ENCODE results near the gene PRRX1.

Gene PRRX1

GRCh38 chr1:170664093-170664827 lies at the start of gene PRRX1:
PRRX1 (plus strand) TSS chr1:170664131; CDS start chr1:170664219, 88 bp downstream.
- no peak for FAIRE-seq

- no peak for FAIRE-seq
Measured at GRCh38 chr1:170617591-170618330, 46.2 kb upstream of the PRRX1 start.

- no peak for FAIRE-seq
Measured at GRCh38 chr1:170618421-170618820, 45.5 kb upstream of the PRRX1 start.

GRCh38 chr1:170619241-170620028 lies 44.5 kb upstream of the PRRX1 start:
- FAIRE-seq: no peak

- no peak for FAIRE-seq
Measured at GRCh38 chr1:170620164-170620563, 43.8 kb upstream of the PRRX1 start.

GRCh38 chr1:170623171-170623570 lies 40.8 kb upstream of the PRRX1 start:
- no peak for FAIRE-seq

- no peak for FAIRE-seq
Measured at GRCh38 chr1:170624146-170624545, 39.8 kb upstream of the PRRX1 start.

- no peak for FAIRE-seq
Measured at GRCh38 chr1:170630977-170631376, 33.0 kb upstream of the PRRX1 start.

- FAIRE-seq: no peak
Measured at GRCh38 chr1:170634293-170634692, 29.6 kb upstream of the PRRX1 start.

- FAIRE-seq: no peak
Measured at GRCh38 chr1:170634824-170635410, 29.0 kb upstream of the PRRX1 start.

- FAIRE-seq: no peak
Measured at GRCh38 chr1:170640581-170640980, 23.4 kb upstream of the PRRX1 start.

GRCh38 chr1:170657275-170657853 lies 6.6 kb upstream of the PRRX1 start:
- FAIRE-seq: no peak

GRCh38 chr1:170659399-170660035 lies 4.4 kb upstream of the PRRX1 start:
- no peak for FAIRE-seq

GRCh38 chr1:170660281-170660713 lies 3.6 kb upstream of the PRRX1 start:
- no peak for FAIRE-seq

- FAIRE-seq: no peak
Measured at GRCh38 chr1:170660871-170661645, 2.9 kb upstream of the PRRX1 start.

GRCh38 chr1:170661646-170662411 lies 2.1 kb upstream of the PRRX1 start:
- no peak for FAIRE-seq

- FAIRE-seq: no peak
Measured at GRCh38 chr1:170662561-170663403, 1.1 kb upstream of the PRRX1 start.

- FAIRE-seq: no peak
Measured at GRCh38 chr1:170663404-170664092, 383 bp upstream of the PRRX1 start.
